Activated CD8-positive, alpha-beta memory T cell treated with anti-CD3 and anti-CD28 coated beads, Interleukin-2, amount 50 U/mL, for 48 hours (primary cell): ENCODE results near the gene TRIM71.

Experiments used
- DNase-seq: peaks from one replicate; pipeline ENCODE4 v3.0.0-alpha.2; 2020

Gene TRIM71

GRCh38 chr3:32946973-32947788, 129.4 kb downstream of the TRIM71 start:
- no peak for DNase-seq
